DND-41 (cell line): Measurements from ENCODE around the gene SPATA22.

Experiments used
- EZH2 ChIP-seq: IDR thresholded peaks from 3 replicates; pipeline ENCODE4 v1.6.1; 2012; ENCODE audit warnings: borderline replicate concordance, low read depth, mild to moderate bottlenecking, moderate library complexity, low read length, inconsistent platforms; ENCODE audit not compliant: severe bottlenecking
- TF ChIP-seq, protein P1 (sequence below): IDR thresholded peaks from 2 replicates; pipeline ENCODE4 v1.5.1; 2012; ENCODE audit warnings: borderline replicate concordance, low read length, moderate library complexity, mild to moderate bottlenecking; ENCODE audit not compliant: poor library complexity, severe bottlenecking; ENCODE audit errors: extremely low read depth

DNA sequence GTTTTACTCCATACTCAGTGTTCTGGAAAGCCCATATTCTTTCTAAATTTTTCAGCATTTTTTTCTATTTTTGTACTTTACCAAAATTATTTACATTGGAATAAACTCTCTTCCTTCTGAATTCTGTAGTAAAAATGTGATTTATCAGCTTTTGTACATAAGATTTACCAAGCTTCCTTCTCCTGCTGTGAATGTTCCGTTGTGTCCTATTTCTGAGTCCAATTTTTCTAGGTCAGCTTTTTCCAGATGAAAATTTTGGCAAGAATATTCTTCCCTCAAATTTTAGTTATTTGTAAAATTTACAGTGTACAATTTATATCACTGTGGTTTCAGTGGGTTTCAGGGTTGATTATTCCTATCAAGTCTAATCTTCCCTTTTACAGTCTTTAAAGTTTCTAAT is 31.7 kb upstream of the SPATA22 start:
- TF ChIP-seq, protein P1, sequence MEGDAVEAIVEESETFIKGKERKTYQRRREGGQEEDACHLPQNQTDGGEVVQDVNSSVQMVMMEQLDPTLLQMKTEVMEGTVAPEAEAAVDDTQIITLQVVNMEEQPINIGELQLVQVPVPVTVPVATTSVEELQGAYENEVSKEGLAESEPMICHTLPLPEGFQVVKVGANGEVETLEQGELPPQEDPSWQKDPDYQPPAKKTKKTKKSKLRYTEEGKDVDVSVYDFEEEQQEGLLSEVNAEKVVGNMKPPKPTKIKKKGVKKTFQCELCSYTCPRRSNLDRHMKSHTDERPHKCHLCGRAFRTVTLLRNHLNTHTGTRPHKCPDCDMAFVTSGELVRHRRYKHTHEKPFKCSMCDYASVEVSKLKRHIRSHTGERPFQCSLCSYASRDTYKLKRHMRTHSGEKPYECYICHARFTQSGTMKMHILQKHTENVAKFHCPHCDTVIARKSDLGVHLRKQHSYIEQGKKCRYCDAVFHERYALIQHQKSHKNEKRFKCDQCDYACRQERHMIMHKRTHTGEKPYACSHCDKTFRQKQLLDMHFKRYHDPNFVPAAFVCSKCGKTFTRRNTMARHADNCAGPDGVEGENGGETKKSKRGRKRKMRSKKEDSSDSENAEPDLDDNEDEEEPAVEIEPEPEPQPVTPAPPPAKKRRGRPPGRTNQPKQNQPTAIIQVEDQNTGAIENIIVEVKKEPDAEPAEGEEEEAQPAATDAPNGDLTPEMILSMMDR: no peak
- TF ChIP-seq EZH2: no peak
